ENCODE measurements around the gene SCAMP5. TPM values are rescaled to one million over a fixed set of nuclear protein-coding genes. Genes with fewer than 3 reads are reported as not detected.

SCAMP5 gene
- total and polyA plus RNA-seq, 2 of the 4 experiments (the other 2 are of a cell fraction): 0.36 to 1.6 TPM

DNA sequence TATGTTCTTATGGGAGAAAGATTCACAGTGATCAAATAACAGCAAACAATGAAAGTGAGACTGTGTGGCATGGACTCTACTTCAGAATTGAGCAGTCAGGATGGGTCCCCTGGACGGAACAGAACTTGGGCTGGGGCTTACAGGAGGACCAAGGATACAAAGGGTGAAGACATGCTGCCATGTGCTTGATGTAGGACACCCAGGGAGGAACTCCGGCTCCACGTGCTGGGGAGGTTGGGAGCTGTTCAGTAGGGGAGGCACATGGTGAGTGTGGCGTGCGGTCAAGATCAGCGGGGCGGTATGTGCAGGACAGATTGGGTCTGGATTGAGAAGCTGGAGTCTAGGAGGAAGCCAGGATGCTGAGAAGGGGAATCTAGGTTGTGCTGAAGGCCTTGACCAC, 60.7 kb downstream of the SCAMP5 start:
- no peaks in the 10 kb centered on the region for H3K27me3 ChIP-seq (ENCODE audit: control insufficient read depth, insufficient read depth, low read length)
- H3K36me3 ChIP-seq (ENCODE audit: control insufficient read depth, insufficient read depth, low read length): no peaks in the 10 kb centered on the region
- intact Hi-C loops (cut with micrococcal nuclease): no loop called here
- H3K27ac ChIP-seq (ENCODE audit: insufficient read depth, low read length): no peak overlapping the region
- ATAC-seq (ENCODE audit: low read depth): no peak
- H4K5ac ChIP-seq (ENCODE audit: low read depth, low read length): no peak overlapping the region
- H3K23ac ChIP-seq (ENCODE audit: low read depth, low read length): no peak overlapping the region
- H3K9me3 ChIP-seq (ENCODE audit: control insufficient read depth, insufficient read depth, low read length): no peaks in the 10 kb centered on the region
- H3K18ac ChIP-seq (ENCODE audit: low read depth, low read length): no peak overlapping the region
- 86% methylated on average over 7 of the region's 7 CpGs; no CpG with 5 or more reads in 1 of the 2 experiments for WGBS, 2 experiments (ENCODE audit: extremely low coverage in 2 of 2, insufficient read length in 1 of 2)
- no peak overlapping the region for H2BK20ac ChIP-seq (ENCODE audit: low read depth, low read length)
- H4K91ac ChIP-seq (ENCODE audit: insufficient read depth, low read depth, low read length): no peak overlapping the region
- H3K14ac ChIP-seq (replicated peaks; ENCODE audit: low read depth, low read length): no peak overlapping the region
- H2BK5ac ChIP-seq (ENCODE audit: low read depth, low read length, poor library complexity, severe bottlenecking): no peak overlapping the region
- DNase-seq: no peak
- no peaks in the 10 kb centered on the region; the same call in 1 of the 2 replicates for H3K4me1 ChIP-seq (ENCODE audit: control insufficient read depth, insufficient read depth, low read length)
- no peak overlapping the region for H3K9ac ChIP-seq (ENCODE audit: low read depth, low read length)
- no peak overlapping the region for H2AK5ac ChIP-seq (ENCODE audit: low read depth, low read length)
- POLR2A ChIA-PET (ENCODE audit: unreplicated experiment): no interaction called here
- dilution Hi-C loops (cut with HindIII; ENCODE audit: low sequenced_read_pairs, unreplicated experiment): no loop called here
- H2BK15ac ChIP-seq (ENCODE audit: low read depth, low read length): no peak overlapping the region
- TF ChIP-seq MAFK (IDR thresholded peaks at IDR 0.05; ENCODE audit: low read depth, low read length) (no peak), MAZ (IDR thresholded peaks at IDR 0.05; ENCODE audit: borderline replicate concordance, low read depth, low read length) (no peak), CHD1 (IDR thresholded peaks at IDR 0.05; ENCODE audit: low read depth, low read length) (no peak), NFE2L2 (IDR thresholded peaks at IDR 0.05; ENCODE audit: low read depth, low read length) (no peak), SMC3 (IDR thresholded peaks at IDR 0.05; ENCODE audit: low read depth, low read length) (no peak), RFX5 (IDR thresholded peaks at IDR 0.05; ENCODE audit: low read depth, low read length) (no peak)
- TF ChIP-seq, protein P1, sequence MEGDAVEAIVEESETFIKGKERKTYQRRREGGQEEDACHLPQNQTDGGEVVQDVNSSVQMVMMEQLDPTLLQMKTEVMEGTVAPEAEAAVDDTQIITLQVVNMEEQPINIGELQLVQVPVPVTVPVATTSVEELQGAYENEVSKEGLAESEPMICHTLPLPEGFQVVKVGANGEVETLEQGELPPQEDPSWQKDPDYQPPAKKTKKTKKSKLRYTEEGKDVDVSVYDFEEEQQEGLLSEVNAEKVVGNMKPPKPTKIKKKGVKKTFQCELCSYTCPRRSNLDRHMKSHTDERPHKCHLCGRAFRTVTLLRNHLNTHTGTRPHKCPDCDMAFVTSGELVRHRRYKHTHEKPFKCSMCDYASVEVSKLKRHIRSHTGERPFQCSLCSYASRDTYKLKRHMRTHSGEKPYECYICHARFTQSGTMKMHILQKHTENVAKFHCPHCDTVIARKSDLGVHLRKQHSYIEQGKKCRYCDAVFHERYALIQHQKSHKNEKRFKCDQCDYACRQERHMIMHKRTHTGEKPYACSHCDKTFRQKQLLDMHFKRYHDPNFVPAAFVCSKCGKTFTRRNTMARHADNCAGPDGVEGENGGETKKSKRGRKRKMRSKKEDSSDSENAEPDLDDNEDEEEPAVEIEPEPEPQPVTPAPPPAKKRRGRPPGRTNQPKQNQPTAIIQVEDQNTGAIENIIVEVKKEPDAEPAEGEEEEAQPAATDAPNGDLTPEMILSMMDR (conservative IDR thresholded peaks at IDR 0.05; ENCODE audit: low read depth, low read length): no peak
- BruUV-seq (replicated peaks): no TSS peak
- no peak overlapping the region for H3K4ac ChIP-seq (ENCODE audit: low read depth, low read length)
- H3K56ac ChIP-seq (ENCODE audit: extremely low read depth, insufficient read depth, low read length): no peak overlapping the region
- H4K8ac ChIP-seq (ENCODE audit: low read depth in 2 of 2, low read length in 2 of 2): no peak overlapping the region
- no peak overlapping the region for H2AFZ ChIP-seq (replicated peaks; ENCODE audit: low read length, poor library complexity)
- no peak overlapping the region for H3K4me2 ChIP-seq (ENCODE audit: low read depth, low read length)
- no peak overlapping the region for H2BK120ac ChIP-seq (ENCODE audit: low read depth, low read length)
- H2AK9ac ChIP-seq (replicated peaks; ENCODE audit: low read depth, low read length, poor library complexity): no peak overlapping the region
- H3K4me3 ChIP-seq (ENCODE audit: insufficient read depth, low read depth, low read length): no peak overlapping the region
- in situ Hi-C loops (cut with MboI; ENCODE audit: low sequenced_read_pairs): no loop called here
- H4K20me1 ChIP-seq (ENCODE audit: insufficient read depth, low read length): no peaks in the 10 kb centered on the region
- H3K79me1 ChIP-seq (ENCODE audit: low read depth in 1 of 2, low read length in 2 of 2): no peaks in the 10 kb centered on the region; a peak in 1 of 4 replicates
- CTCF ChIA-PET: no interaction called here
- H3K9me1 ChIP-seq (ENCODE audit: insufficient read depth, low read length): no peaks in the 10 kb centered on the region; the same call in 1 of the 2 replicates
